K562 (cell line): Measurements from ENCODE around the gene ATAD3B. TPM values are rescaled to one million over a fixed set of nuclear protein-coding genes. Genes with fewer than 3 reads are reported as not detected.

ENCODE experiments used
- BMI1 ChIP-seq: fragments of 150-350 bp; IDR thresholded peaks from 2 replicates; pipeline ENCODE4 v1.6.1; 2014; ENCODE audit warnings: low read length
- CBX1 ChIP-seq: sonication (generic); IDR thresholded peaks from 2 replicates; pipeline ENCODE4 v1.6.1; 2016; ENCODE audit warnings: antibody characterized with exemption, low read depth, mild to moderate bottlenecking
- CCAR2 ChIP-seq: fragments of 200-400 bp; formaldehyde crosslinking; IDR thresholded peaks from 2 replicates; pipeline ENCODE4 v1.6.1; 2017; ENCODE audit warnings: mild to moderate bottlenecking, low read depth, low read length
- EP400 ChIP-seq: fragments of 450-650 bp; IDR thresholded peaks from 2 replicates; pipeline ENCODE4 v1.6.1; 2017; ENCODE audit warnings: antibody characterized with exemption, mild to moderate bottlenecking, moderate library complexity
- HDAC2 ChIP-seq: fragments of 450-650 bp; IDR thresholded peaks from 2 replicates; pipeline ENCODE4 v1.6.1; 2016; ENCODE audit warnings: mild to moderate bottlenecking
- HMG20B ChIP-seq: fragments of 250-450 bp; sonication (Bioruptor Pico); IDR thresholded peaks from 2 replicates; pipeline ENCODE4 v1.5.0; 2021; ENCODE audit warnings: mild to moderate bottlenecking
- JUN ChIP-seq, 2 experiments: sonication (generic) in 1 of 2; formaldehyde crosslinking in 1 of 2; IDR thresholded peaks; 2 replicates each; pipeline versions ENCODE4 v1.6.1 to v1.8.0; 2012 to 2022; ENCODE audit warnings: borderline replicate concordance in 2 of 2, mild to moderate bottlenecking in 2 of 2, improper control_type of control experiment in 1 of 2, low read depth in 1 of 2, low read length in 1 of 2, missing genetic modification reagents in 1 of 2
- JUNB ChIP-seq: fragments of 450-650 bp; formaldehyde crosslinking; conservative IDR thresholded peaks from 2 replicates; pipeline ENCODE4 v1.4.0; 2020; ENCODE audit warnings: mild to moderate bottlenecking
- MAZ ChIP-seq, 2 experiments: fragments of 450-650 bp in 1 of 2; sonication (generic) in 1 of 2; formaldehyde crosslinking; IDR thresholded peaks in 1 of 2; conservative IDR thresholded peaks in 1 of 2; 2 replicates each; pipeline versions ENCODE4 v1.4.0 to v1.5.0; 2020; ENCODE audit warnings: mild to moderate bottlenecking in 1 of 2, missing genetic modification reagents in 1 of 2
- MTA2 ChIP-seq: fragments of 450-650 bp; IDR thresholded peaks from 2 replicates; pipeline ENCODE4 v1.6.1; 2016; ENCODE audit warnings: low read depth
- MYC ChIP-seq, 2 experiments: fragments of 250-450 bp in 1 of 2; sonication (Bioruptor Pico) in 1 of 2; IDR thresholded peaks; 2 replicates each; pipeline versions ENCODE4 v1.5.1 to v1.6.1; 2012 to 2021; ENCODE audit warnings: low read depth in 2 of 2, borderline replicate concordance in 1 of 2, improper control_type of control experiment in 1 of 2, low read length in 1 of 2, mild to moderate bottlenecking in 1 of 2, moderate library complexity in 1 of 2
- POLR2AphosphoS2 ChIP-seq: IDR thresholded peaks from 2 replicates; pipeline ENCODE4 v1.6.1; 2012; ENCODE audit warnings: low read length, improper control_type of control experiment
- POLR2H ChIP-seq: IDR thresholded peaks from 2 replicates; pipeline ENCODE4 v1.6.1; 2016; ENCODE audit warnings: missing genetic modification characterization, low read depth, mild to moderate bottlenecking, control low read depth, missing compliant biosample characterization, moderate library complexity
- RUNX1 ChIP-seq: sonication (generic); IDR thresholded peaks from 2 replicates; pipeline ENCODE4 v1.6.1; 2016; ENCODE audit warnings: antibody characterized with exemption, low read depth
- SMAD4 ChIP-seq: fragments of 250-450 bp; sonication (Bioruptor Pico); conservative IDR thresholded peaks from 2 replicates; pipeline ENCODE4 v1.8.0; 2021; ENCODE audit warnings: inconsistent platforms, mild to moderate bottlenecking, moderate library complexity
- ZFX ChIP-seq: sonication (generic); formaldehyde crosslinking; IDR thresholded peaks from 2 replicates; pipeline ENCODE4 v1.8.0; 2022; ENCODE audit warnings: mild to moderate bottlenecking, missing genetic modification reagents, moderate library complexity
- ZKSCAN3 ChIP-seq: fragments of 250-450 bp; sonication (Bioruptor Pico); IDR thresholded peaks from 2 replicates; pipeline ENCODE4 v1.4.0; 2020
- ZNF57 ChIP-seq: fragments of 450-650 bp; formaldehyde crosslinking; IDR thresholded peaks from 2 replicates; pipeline ENCODE4 v1.4.0; 2020; ENCODE audit warnings: mild to moderate bottlenecking, moderate library complexity
- ZNF766 ChIP-seq: fragments of 200-800 bp; sonication (Bioruptor generic); conservative IDR thresholded peaks from 2 replicates; pipeline ENCODE4 v1.6.1; 2016; ENCODE audit warnings: missing genetic modification characterization, missing compliant biosample characterization
- polyA plus RNA-seq, 8 experiments: library from polyadenylated mRNA; depleted of rRNA in 4 of 8; stranded (reverse) in 5 of 8; unstranded in 3 of 8; fragments of >200 nt; fragmentation: Nextera tagmentation in 2 of 8; fragmentation: Illumina TruSeq in 1 of 8; extraction: Ambion mirVana in 2 of 8; extraction: Trizol in 1 of 8; gene quantifications; 2 replicates each; pipeline versions ENCODE4 v1.2.1 to v1.2.3, GENCODE V29; 2011 to 2014; ENCODE audit warnings: inconsistent platforms in 1 of 8, missing spikeins in 1 of 8
- total RNA-seq, 7 experiments: library from RNA; depleted of rRNA in 6 of 7; stranded (reverse); fragments of >200 nt in 6 of 7; fragmentation: Illumina TruSeq in 2 of 7; extraction: Trizol in 2 of 7; gene quantifications; 2 replicates each; pipeline versions ENCODE4 v1.2.1 to v1.2.3, GENCODE V29; 2011 to 2021; ENCODE audit warnings: low replicate concordance in 1 of 7
- TF ChIP-seq, protein P1 (sequence below): sonication (generic); formaldehyde crosslinking; IDR thresholded peaks from 2 replicates; pipeline ENCODE4 v1.5.0; 2020; ENCODE audit warnings: missing genetic modification reagents
- TF ChIP-seq, protein P2 (sequence below): sonication (generic); formaldehyde crosslinking; IDR thresholded peaks from 2 replicates; pipeline ENCODE4 v1.8.0; 2022; ENCODE audit warnings: mild to moderate bottlenecking, missing genetic modification reagents
- TF ChIP-seq, protein P3 (sequence below): fragments of 450-650 bp; IDR thresholded peaks from 2 replicates; pipeline ENCODE4 v1.6.1; 2016; ENCODE audit warnings: borderline replicate concordance

ATAD3B gene
- total and polyA plus RNA-seq, 9 of the 15 experiments (the other 6 are each of a cell fraction or from before 2014, with no cell fraction given): 0.07 to 113 (median 27.7) TPM

DNA sequence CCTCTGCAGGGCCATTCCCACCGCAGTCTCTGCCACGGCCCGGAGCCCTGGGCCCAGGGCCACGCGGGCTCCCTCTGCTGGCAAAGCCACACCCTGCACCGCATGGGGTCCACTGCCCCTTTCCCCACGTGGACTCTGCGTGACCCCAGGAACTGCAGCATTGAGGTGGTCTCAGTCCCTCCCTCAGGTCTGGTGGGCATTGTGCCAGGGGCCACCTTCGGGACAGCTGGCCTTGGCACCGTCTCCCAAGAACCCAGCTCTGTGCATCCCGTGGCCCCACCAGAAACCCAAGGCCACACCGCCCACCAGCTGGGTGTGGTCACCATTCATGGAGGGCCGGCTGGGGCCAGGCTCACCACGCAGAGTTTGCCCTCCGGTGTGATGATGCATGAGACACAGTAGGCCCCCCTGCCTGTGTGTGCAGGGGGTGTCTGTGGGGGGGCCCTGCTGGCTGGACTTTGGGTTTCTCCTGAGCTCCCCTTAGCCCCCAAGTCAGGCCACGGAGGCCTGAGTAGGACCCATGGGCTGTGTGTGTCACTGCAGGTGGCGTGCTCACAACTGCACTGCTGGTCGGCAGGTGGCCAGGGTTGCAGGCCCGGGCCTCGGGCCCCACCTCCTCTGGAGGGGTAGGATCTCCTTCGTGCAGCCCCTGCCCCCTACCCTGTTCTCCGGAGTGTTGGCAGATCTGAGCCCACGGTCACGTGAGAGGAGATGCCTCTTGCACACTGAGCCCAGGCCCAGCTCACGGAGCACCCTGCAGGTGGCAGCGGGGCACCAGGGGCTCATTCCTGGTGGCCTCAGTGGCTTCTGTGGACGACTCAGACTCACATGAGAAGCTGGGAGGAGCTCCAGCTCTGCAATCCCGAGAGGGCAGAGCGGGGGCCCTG, 30.3 kb upstream of the ATAD3B start (continued):
- peak; percentile 97 for TF ChIP-seq MYC (IDR thresholded peaks at IDR 0.05; ENCODE audit: low read depth, low read length)
- peak; percentile 87; the same call in 1 of the 2 replicates for TF ChIP-seq MYC (CRISPR knock-in tag; IDR thresholded peaks at IDR 0.05; ENCODE audit: borderline replicate concordance, low read depth)
- TF ChIP-seq, protein P1, sequence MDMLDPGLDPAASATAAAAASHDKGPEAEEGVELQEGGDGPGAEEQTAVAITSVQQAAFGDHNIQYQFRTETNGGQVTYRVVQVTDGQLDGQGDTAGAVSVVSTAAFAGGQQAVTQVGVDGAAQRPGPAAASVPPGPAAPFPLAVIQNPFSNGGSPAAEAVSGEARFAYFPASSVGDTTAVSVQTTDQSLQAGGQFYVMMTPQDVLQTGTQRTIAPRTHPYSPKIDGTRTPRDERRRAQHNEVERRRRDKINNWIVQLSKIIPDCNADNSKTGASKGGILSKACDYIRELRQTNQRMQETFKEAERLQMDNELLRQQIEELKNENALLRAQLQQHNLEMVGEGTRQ (CRISPR knock-in tag): peak; percentile 11
- no peak for TF ChIP-seq ZNF766
- TF ChIP-seq ZFX: peak; percentile 64
- TF ChIP-seq CBX1: no peak
- peak in 1 of 2 experiments; percentile 79; a peak in 2 of 4 replicates for TF ChIP-seq MAZ (CRISPR knock-in tag; conservative IDR thresholded peaks at IDR 0.05 in 1 of 2, IDR thresholded peaks at IDR 0.05 in 1 of 2)
- no peak for TF ChIP-seq JUNB (CRISPR knock-in tag)
- no peak for TF ChIP-seq POLR2H (tag)
- peak; percentile 45; the same call in 1 of the 2 replicates for TF ChIP-seq JUN (IDR thresholded peaks at IDR 0.05; ENCODE audit: borderline replicate concordance, low read depth, low read length)
- no peak for TF ChIP-seq JUN (CRISPR knock-in tag; IDR thresholded peaks at IDR 0.05; ENCODE audit: borderline replicate concordance)
- no peak for TF ChIP-seq HMG20B (CRISPR knock-in tag)
- no peak for TF ChIP-seq ZKSCAN3 (CRISPR knock-in tag)
- peak; percentile 89; the same call in 1 of the 2 replicates for TF ChIP-seq EP400
- TF ChIP-seq POLR2AphosphoS2: no peak
- TF ChIP-seq SMAD4 (CRISPR knock-in tag): no peak; the same call in 1 of the 2 replicates
- TF ChIP-seq MTA2: no peak
- TF ChIP-seq, protein P2, sequence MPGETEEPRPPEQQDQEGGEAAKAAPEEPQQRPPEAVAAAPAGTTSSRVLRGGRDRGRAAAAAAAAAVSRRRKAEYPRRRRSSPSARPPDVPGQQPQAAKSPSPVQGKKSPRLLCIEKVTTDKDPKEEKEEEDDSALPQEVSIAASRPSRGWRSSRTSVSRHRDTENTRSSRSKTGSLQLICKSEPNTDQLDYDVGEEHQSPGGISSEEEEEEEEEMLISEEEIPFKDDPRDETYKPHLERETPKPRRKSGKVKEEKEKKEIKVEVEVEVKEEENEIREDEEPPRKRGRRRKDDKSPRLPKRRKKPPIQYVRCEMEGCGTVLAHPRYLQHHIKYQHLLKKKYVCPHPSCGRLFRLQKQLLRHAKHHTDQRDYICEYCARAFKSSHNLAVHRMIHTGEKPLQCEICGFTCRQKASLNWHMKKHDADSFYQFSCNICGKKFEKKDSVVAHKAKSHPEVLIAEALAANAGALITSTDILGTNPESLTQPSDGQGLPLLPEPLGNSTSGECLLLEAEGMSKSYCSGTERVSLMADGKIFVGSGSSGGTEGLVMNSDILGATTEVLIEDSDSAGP (CRISPR knock-in tag): 0 out of 2 replicates have a peak, but pooled peaks have one; percentile 54
- TF ChIP-seq HDAC2: 0 out of 2 replicates have a peak, but pooled peaks have one; percentile 59
- 0 out of 2 replicates have a peak, but pooled peaks have one; percentile 10 for TF ChIP-seq RUNX1
- TF ChIP-seq CCAR2: no peak
- TF ChIP-seq, protein P3, sequence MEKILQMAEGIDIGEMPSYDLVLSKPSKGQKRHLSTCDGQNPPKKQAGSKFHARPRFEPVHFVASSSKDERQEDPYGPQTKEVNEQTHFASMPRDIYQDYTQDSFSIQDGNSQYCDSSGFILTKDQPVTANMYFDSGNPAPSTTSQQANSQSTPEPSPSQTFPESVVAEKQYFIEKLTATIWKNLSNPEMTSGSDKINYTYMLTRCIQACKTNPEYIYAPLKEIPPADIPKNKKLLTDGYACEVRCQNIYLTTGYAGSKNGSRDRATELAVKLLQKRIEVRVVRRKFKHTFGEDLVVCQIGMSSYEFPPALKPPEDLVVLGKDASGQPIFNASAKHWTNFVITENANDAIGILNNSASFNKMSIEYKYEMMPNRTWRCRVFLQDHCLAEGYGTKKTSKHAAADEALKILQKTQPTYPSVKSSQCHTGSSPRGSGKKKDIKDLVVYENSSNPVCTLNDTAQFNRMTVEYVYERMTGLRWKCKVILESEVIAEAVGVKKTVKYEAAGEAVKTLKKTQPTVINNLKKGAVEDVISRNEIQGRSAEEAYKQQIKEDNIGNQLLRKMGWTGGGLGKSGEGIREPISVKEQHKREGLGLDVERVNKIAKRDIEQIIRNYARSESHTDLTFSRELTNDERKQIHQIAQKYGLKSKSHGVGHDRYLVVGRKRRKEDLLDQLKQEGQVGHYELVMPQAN: peak; percentile 83
- TF ChIP-seq ZNF57: no peak
- no peak for TF ChIP-seq BMI1
